GM19467 (cell line): ENCODE measurements around the gene FAM193B.
A peak's percentile ranks its signal among the peaks of the same experiment; 100 is the strongest.

Experiments
- ATAC-seq: cut with Tn5 transposase; IDR thresholded peaks from one replicate; pipeline ENCODE4 v1.9.1; 2021; ENCODE audit warnings: mild to moderate bottlenecking, moderate library complexity; ENCODE audit not compliant: unreplicated experiment

FAM193B gene

DNA sequence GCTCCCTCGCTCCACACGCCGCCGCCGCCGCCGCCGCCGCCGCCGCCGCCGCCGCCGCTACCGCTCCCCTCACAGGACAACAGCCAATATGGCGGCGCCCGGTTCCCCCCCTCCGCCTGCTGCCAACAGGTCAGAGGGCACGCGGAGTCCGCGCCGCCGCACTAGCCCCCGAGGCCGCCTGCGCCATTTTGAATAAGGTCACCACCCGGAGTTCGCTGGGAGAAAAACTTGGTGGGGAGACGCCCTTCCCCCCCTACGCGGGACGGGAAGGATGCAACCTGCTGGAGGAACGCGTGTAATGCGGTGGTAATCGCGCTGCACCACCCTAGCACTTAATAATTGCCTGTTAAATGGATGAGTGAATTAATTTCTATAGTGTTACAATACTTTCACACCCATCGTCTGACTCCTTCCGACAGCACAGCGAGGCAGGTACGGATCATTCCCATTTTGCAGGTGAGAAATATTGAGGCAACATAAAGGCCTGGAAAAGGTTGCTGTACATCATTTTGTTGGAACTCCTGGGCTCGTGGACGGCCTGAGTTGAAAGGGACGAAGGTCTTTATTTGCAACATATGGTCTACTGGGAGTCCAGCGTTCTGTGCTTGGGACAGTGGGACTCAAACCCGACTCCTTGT, at the start of gene FAM193B:
Gene FAM193B (minus strand): TSS at position 90 of the 638 bp plus-strand sequence. CDS start 105 bp downstream, outside the sequence.
- ATAC-seq: peak; percentile 83

DNA sequence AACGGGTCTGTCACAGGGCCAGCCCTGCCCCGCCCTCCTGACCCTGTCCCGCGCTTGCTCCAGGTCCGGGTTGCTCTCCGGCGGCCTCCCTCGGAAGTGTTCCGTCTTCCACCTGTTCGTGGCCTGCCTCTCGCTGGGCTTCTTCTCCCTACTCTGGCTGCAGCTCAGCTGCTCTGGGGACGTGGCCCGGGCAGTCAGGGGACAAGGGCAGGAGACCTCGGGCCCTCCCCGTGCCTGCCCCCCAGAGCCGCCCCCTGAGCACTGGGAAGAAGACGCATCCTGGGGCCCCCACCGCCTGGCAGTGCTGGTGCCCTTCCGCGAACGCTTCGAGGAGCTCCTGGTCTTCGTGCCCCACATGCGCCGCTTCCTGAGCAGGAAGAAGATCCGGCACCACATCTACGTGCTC, 49.8 kb upstream of the FAM193B start:
- no peak for ATAC-seq

DNA sequence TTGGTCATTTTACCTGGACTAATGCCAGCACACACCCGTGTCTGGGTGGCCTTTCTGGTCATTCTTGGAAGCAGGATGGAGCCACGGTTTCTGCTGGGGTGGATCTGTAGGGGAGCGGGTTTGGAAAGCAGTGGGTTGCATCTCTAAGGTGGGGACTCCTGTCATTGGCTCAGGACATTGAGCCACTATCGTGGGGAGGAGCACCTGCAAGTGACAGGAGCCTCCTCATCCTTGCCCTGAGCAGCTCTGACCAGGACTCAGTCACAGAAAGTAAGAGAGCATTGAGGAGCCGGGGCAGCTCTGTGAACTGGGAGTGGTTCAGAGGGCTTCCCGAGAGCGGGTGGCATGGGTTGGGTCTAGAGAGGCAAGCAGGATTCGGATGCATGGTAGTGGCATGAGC, 49.3 kb upstream of the FAM193B start:
- ATAC-seq: no peak

DNA sequence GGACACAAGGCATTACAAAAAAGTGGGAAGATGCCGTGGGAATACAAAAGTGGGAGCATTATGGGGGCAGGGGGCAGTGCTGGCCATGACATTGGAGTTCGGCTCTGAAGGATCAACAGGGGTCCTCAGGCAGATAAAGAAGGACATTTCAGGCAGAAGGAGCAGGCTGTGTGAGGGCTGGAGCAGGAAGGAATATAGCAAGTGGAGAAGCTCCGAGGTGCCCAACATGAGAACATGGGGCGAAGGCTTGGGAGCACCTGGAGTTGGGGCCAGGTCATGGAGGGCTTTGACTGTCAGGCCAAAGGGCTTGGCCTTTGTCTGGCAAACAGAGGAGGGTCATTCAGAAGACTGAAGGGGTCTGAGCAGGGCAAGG, 48.1 kb upstream of the FAM193B start:
- no peak for ATAC-seq

DNA sequence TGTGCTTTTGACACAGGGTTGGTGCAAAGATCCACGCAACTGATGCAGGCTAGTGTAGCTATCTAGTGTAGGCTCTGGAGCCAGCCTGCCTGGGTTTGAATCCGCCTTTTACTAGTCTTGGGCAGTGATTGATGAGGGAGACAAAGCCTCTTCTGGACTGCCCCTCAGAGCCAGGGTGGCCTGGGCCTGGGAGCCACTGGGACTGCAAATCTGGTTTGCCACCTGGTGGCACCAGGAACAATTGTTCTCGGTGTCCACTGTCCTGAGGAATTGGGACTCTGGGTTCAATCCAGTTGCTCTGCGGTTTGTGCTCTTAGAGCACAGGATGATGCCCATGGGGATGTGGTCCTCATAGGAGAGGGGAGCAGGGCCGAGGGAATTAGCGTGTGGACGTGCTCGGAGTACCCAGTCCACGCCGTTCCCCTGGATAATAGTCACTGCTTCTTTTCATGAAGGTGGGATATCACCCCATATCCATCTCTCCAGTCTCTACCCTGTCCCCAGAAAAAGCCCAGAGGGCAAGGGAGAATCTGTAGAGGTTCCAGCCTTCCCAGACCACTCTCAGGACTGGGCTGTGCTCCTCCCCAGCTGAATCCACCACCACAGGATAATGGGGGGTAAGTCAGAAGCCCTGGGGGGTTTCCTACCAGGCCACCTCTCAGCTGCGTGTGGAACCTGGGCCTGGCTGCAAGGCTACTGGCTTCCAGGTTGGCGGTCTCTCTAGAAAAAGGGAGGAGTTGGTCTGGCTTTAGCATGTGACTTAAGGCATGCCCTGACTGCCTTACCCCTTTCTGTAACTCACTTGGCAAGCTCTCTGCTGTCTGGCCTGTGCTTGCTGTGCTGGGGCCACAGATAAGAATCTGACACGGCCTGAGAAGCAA, 47.5 kb upstream of the FAM193B start:
- ATAC-seq: no peak

DNA sequence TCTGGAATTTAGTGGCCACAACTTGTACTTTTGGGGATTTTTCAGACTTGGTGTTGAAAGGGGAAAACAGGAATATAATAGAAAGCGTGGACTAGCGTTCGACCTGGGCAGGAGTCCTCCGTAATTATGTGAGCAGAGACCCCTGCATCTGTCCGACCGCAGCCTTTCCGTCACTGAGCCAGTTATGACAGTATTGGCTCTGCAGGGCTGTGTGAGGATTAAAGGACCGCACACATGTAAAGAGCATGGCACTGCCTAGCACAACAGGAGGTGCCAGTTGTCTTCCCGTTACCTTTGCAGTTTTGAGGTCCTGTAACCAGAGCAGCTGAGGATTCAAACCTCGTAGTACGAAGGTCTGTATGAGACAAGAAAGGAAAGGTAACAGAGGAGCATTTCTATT, 46.8 kb upstream of the FAM193B start:
- ATAC-seq: no peak

DNA sequence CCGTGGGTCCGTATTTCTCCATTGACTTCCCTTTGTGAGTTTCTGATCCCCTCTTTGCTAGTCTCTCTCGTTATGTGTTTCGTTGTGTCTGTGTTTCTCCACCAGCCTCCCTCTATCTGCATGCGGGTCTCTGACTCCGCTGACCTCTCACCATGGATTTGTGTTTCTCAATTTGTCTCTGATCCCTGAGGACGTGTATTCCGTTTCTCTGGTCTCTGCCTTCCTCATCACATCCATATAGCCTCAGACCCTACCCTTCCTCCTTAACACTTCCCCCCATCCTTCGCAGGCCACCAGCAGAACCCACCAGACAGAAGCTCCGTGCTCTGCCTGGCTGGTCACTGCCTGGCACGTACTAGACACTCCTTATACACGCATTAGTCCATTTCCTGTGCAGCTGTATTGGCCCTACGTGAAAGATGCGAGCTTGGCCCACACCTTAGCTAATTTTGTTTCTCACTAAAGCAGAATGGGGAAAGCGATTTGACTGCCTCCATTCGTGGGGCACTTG, 46.2 kb upstream of the FAM193B start:
- ATAC-seq: no peak

DNA sequence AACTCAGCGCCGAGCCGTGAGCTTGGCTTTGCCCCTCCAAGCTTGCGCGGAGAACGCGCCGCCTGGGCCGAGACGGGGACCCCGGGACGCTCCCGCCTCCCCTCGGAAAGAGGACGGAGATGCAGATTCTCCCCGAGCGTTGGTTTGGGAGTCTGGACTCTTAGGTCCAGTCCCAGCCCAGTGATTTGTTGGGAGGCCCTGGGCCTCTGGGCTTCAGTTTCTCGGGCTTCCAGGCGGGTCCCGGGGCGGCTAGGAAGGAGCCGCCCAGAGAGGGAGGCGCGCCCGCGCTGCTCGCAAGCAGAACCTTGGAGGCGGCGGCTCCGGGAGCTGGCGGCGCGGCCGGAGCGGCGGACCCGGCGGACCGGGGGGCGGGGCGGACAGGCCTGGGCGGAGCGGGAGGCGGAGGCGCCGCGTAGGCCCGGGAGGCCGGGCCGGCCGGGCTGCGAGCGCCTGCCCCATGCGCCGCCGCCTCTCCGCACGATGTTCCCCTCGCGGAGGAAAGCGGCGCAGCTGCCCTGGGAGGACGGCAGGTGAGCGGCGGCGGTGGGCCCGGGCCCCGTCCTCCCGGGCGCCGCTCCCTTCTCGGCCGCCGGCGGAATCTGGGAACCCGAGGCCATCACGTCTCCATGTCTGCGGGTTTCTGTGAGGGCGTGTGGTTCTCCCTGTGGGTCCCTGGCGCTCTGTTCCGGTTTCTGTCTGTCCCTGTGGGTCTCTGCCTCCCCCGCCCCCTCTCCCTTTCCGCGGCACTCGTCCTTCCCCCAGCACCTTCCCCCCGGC, 45.6 kb upstream of the FAM193B start, which contains the start of gene B4GALT7:
Gene B4GALT7 (plus strand): TSS at position 402 of the 777 bp plus-strand sequence. CDS start 79 bp downstream, at position 481.
- peak; percentile 85 for ATAC-seq

DNA sequence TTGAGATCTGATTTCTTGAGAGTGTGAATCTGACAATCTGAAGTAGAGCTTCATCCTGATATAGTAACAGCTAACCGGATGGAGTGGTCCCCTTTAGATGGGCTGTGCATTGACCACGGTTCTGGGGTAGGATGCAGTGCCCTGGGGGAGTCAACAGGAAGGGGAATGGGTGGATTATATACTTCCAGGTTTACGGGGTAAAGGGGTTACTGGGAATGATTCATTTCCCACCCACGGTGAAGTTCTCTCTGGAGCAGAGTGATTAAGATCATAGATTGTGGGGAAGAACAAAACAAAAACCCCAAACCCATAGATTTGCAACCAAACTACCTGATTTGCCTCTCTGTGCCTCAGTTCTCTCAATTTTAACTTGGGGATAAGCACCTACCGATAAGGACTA, 44.1 kb upstream of the FAM193B start:
- no peak for ATAC-seq

DNA sequence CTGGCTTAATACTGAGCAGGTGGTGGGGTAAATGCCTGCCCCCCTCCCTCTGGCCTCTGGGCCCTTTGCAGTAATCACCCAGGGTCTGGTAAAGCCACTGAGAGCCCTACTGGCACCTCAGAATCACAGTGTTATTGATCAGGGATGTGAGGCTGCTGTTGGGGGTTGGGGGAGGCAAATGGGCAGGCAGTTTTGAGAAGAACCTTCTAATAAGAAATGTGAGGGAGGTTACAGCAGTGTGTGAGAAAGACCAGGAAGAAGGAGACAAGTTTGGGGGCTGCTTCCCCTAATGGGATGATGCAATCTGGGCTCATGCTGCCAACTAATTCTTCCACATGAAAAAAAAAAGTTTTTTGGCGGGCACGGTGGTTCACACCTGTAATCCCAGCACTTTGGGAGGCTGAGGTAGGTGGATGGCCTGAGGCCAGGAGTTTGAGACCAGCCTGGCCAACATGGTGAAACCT, 42.4 kb upstream of the FAM193B start:
- ATAC-seq: no peak

DNA sequence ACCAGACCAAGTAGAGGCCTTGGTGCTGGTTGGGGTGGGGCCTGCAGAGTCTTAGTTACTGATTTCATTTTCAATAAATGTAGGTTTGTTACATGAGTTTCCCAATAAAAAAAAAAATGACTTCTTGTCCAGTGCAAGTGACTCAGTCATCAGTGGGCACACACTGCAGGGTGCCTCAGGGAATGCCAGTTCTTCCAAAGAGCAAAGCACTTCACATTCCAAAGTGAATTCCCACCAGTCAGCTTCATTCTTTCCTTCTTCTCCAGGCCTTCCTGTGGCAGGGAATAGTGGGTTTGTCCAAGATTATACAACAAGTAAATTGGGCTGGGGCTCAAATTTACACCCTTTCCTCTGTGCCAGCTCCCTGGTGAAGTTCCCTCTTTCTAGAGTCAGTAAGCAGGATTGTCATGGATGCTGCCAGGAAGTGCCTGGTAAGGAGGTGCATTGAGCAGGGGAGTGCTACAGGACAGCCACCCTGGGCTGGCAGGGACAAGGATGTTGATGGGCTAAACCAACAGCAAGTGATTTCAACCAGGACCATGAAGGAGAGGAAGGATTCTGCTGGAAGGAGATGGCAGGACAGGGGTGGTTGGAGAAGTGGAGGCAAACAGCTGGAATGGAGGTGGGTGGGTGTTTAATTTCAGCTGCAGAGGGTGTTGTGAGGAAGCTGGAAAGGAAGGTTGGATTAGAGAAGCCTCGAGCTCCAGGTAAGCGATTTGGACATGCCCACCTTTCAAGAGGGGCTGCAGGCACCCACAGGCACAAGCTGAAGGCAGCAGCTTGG, 41.8 kb upstream of the FAM193B start:
- ATAC-seq: no peak

DNA sequence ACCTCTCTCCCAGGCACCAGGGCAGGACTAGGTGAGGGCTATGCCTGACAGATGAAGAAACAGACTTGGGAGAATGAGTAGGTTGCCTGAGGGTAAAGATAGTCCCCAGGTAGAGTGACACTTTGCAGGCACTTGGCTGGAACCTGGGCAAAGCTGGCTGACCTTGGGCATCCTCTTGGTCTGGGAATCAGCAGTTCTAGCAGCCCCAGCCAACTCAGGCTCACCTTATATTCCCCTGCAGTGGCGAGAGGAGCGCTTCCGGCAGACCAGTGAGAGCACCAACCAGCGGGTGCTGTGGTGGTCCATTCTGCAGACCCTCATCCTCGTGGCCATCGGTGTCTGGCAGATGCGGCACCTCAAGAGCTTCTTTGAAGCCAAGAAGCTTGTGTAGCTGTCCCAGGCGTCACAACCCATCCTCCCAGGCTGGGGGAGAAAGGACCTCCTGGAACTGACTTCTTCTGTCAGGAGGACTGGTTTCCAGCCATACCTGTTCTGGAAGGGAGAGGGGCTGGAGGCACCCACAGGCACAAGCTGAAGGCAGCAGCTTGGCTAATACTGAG, 40.7 kb upstream of the FAM193B start:
- ATAC-seq: no peak

DNA sequence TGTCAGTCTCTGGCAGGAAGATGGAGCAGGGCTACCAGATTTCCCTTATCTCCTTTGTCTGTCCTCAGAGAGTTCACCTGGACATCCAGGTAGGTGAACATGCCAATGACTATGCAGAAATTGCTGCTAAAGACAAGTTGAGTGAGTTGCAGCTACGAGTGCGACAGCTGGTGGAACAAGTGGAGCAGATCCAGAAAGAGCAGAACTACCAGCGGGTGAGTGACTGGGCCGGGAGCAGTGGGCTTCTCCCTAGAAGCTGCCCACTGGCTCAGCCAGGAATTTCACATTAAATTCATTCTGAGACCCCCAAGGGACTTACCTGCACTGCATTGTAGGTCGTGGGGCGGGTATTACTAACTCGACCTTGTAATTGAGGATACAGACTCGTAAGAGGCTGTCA, 39.7 kb upstream of the FAM193B start:
- no peak for ATAC-seq

DNA sequence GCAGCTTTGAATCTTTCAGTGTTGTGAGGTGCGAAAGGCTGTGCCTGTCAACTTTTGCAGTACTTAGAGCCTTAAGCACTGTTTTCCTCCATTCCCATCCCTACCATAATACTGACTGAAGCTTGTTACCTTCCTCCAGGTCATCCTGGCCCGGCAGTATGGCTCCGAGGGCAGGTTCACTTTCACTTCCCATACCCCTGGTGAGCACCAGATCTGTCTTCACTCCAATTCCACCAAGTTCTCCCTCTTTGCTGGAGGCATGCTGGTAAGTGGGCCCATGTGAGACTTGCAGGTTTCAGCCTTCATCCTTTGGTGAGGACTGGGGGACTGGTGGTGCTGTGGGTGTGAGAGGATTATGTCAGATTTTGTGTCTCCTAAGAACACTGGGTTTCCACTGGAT, 39.1 kb upstream of the FAM193B start:
- no peak for ATAC-seq

DNA sequence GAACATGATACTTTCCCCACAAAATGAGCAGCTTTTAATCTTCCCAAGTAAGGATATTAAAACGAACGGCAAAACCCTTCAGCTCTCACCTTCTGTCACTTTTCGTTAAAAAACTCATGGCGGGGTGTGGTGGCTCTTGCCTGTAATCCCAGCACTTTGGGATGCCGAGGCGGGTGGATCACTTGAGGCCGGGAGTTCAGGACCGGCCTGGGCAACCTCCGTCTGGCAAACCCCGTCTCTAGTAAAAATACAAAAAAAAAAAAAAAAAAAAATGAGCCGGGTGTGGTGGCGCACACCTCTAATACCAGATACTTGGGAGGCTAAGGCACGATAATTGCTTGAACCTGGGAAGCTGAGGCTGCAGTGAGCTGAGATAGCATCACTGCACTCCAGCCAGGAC, 38.5 kb upstream of the FAM193B start:
- ATAC-seq: no peak

DNA sequence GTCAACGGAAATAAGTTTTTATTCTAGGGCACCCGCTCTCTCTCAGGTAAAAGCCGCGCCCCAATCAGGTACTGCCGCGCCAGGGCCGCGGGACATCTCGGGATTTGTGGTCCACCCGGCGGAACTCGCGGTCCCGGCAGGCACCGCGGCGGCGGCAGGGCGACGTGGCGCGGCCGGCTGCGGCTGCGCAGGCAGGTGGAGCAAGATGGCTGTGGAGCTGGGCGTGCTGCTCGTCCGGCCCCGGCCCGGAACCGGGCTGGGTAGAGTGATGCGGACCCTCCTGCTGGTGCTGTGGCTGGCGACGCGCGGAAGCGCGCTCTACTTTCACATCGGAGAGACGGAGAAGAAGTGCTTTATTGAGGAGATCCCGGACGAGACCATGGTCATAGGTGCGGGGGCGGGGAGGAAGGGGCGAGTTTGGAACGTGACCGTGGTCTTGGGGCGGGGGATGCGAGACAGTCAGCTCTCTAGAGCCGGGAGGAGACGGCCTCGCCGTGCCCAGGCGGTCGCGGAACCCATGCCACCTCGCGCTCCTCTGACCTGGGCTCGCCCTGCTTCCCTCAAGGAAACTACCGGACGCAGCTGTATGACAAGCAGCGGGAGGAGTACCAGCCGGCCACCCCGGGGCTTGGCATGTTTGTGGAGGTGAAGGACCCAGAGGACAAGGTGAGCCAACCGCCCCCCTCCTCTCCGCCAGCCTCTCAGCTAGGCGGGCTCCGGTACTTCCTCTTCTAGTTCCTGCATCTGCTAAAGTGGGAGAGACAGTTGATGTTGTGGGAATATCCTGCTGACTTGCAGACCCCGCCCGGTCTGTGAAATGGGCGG, 37.9 kb upstream of the FAM193B start, which contains the start of gene TMED9:
Gene TMED9 (plus strand): TSS at position 194 of the 825 bp plus-strand sequence. CDS start 12 bp downstream, at position 206.
- ATAC-seq: peak; percentile 92

DNA sequence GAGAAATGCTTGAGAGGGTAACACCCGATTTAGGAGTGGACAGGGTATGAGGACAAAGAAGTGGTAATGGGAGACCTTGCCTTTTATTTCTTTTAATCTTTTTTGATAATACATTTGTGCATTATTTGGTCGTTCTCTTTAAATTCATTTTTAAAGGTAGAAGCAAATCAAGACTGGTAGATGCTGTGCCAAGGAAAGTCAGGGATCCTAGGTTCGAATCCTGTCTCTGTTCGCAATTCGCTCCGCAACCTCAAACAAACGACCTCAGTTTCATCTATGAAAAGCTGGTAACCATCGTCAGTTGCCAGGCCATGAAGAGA, 37.3 kb upstream of the FAM193B start:
- ATAC-seq: no peak

DNA sequence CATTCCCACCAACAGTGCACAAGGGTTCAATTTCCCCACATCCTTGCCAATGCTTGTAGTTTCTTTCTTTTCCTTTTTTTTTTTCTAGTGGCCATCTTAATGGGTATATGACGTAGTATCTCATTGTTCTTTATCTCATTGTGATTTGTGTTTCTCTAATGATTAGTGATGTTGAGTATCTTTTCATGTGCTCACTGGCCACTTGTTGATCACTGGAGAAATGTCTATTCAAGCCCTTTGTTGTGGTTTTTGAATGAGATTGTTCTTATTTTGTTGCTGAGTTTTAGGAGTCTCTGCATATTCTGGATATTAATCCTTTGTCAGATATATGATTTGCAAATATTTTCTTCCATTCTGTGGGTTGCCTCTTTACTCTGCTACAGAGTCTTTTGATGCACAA, 36.0 kb upstream of the FAM193B start:
- no peak for ATAC-seq

DNA sequence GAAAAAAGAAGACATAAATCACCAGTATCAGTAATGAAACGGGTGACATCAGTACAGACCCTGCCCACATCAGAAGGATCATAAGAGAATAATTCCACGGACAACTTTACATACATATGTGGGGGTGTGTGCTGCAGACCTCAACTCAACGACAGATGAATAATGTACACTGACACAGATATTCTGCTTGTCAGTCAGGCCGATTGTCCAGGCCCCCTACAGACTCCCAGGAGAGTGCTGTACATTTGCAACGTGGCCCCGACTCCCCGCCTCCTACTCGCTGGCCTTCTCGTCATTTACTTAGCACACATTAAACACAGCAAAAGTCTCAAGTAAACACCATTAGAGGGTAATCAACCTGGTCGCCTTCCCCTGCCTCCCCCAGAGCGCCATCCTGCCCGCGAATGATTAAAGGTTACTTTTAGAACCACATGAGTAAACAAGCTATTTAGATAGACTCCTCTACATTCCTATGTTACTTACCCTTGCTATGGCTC, 34.1 kb upstream of the FAM193B start:
- no peak for ATAC-seq
